Osteocyte (in vitro differentiated cells): ENCODE results near the gene SUZ12. TPM values are rescaled to one million over a fixed set of nuclear protein-coding genes. Genes with fewer than 3 reads are reported as not detected.

Experiments
- DNase-seq: peaks from one replicate; pipeline ENCODE4 v3.0.0; 2021; ENCODE audit warnings: mixed read lengths; ENCODE audit not compliant: unreplicated experiment; ENCODE audit errors: extremely low spot score
- H3K27ac Mint-ChIP-seq: one replicate; pipeline ENCODE4 v1.8.0; 2021; ENCODE audit warnings: mild to moderate bottlenecking, mixed read lengths; ENCODE audit not compliant: unreplicated experiment
- H3K27me3 Mint-ChIP-seq: one replicate; pipeline ENCODE4 v1.8.0; 2021; ENCODE audit warnings: mixed read lengths; ENCODE audit not compliant: unreplicated experiment
- H3K36me3 Mint-ChIP-seq: one replicate; pipeline ENCODE4 v1.8.0; 2021; ENCODE audit warnings: mixed read lengths; ENCODE audit not compliant: unreplicated experiment
- H3K4me1 Mint-ChIP-seq: one replicate; pipeline ENCODE4 v1.8.0; 2021; ENCODE audit warnings: mixed read lengths; ENCODE audit not compliant: unreplicated experiment
- H3K4me3 Mint-ChIP-seq: one replicate; pipeline ENCODE4 v1.8.0; 2021; ENCODE audit warnings: mild to moderate bottlenecking, moderate library complexity, mixed read lengths; ENCODE audit not compliant: unreplicated experiment
- H3K9me3 Mint-ChIP-seq: one replicate; pipeline ENCODE4 v1.8.0; 2021; ENCODE audit warnings: mixed read lengths; ENCODE audit not compliant: unreplicated experiment
- total RNA-seq: library from RNA; stranded (reverse); gene quantifications from 2 replicates; pipeline ENCODE4 v1.2.1, GENCODE V29; 2021
- TF ChIP-seq, protein P1 (sequence below): fragments of 200-600 bp; sonication (generic); IDR thresholded peaks from 2 replicates; pipeline ENCODE4 v1.5.0; 2021; ENCODE audit warnings: antibody characterized with exemption, mild to moderate bottlenecking, moderate library complexity

Gene SUZ12
- total RNA-seq, 1 donor from 2014 or later, result 25.4 TPM

- Mint-ChIP-seq H3K9me3 (no peaks in the 10 kb centered on the region), H3K27ac (peak overlapping the region; percentile 49), H3K4me3 (peak overlapping the region; percentile 85), H3K27me3 (no peaks in the 10 kb centered on the region), H3K36me3 (peaks cover 7% of the 10 kb centered on the region), H3K4me1 (peaks cover 21% of the 10 kb centered on the region)
- TF ChIP-seq, protein P1, sequence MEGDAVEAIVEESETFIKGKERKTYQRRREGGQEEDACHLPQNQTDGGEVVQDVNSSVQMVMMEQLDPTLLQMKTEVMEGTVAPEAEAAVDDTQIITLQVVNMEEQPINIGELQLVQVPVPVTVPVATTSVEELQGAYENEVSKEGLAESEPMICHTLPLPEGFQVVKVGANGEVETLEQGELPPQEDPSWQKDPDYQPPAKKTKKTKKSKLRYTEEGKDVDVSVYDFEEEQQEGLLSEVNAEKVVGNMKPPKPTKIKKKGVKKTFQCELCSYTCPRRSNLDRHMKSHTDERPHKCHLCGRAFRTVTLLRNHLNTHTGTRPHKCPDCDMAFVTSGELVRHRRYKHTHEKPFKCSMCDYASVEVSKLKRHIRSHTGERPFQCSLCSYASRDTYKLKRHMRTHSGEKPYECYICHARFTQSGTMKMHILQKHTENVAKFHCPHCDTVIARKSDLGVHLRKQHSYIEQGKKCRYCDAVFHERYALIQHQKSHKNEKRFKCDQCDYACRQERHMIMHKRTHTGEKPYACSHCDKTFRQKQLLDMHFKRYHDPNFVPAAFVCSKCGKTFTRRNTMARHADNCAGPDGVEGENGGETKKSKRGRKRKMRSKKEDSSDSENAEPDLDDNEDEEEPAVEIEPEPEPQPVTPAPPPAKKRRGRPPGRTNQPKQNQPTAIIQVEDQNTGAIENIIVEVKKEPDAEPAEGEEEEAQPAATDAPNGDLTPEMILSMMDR, result no peak
- no peak for DNase-seq
These were observed 70.9 kb downstream of the SUZ12 start for GRCh38 chr17:32007463-32008298.

DNA sequence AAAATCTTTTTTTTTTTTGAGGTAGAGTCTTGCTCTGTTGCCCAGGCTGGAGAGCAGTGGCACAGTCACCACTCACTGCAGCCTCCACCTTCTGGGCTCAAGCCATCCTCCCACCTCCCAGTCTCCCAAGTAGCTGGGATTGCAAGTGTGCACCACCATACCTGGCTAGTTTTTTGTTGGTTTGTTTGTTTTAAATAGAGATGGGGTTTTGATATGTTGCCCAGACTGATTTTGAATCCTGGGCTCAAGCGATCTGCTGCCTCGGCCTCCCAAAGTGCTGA is 72.4 kb downstream of the SUZ12 start:
- peaks cover 9% of the 10 kb centered on the region for H3K36me3 Mint-ChIP-seq
- no peak overlapping the region for H3K27ac Mint-ChIP-seq
- H3K9me3 Mint-ChIP-seq, result peaks cover 5% of the 10 kb centered on the region
- no peak for DNase-seq
- peaks cover 21% of the 10 kb centered on the region for H3K4me1 Mint-ChIP-seq
- no peaks in the 10 kb centered on the region for H3K27me3 Mint-ChIP-seq
- TF ChIP-seq, protein P1, result no peak
- peak overlapping the region; percentile 85 for H3K4me3 Mint-ChIP-seq

DNA sequence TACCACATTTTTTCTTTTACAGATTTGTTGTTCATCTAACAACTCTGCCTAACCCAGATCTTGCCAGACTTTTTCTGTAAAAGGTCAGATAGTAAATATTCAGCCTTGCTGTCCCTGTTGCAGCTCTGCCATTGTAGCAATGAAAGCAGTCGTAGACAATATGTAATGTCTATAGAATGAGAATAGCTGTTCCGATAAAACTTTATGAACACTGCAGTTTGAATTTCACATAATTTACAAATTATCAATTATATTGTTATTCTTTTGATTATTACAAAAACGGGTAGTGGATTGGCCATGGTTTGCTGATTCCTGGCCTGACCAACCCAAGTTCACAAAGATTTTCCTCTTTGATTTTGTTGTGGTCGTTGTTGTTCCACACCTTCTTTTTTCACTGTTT is 73.3 kb downstream of the SUZ12 start:
- no peaks in the 10 kb centered on the region for H3K27me3 Mint-ChIP-seq
- no peak overlapping the region for H3K27ac Mint-ChIP-seq
- TF ChIP-seq, protein P1, result no peak
- peak overlapping the region; percentile 0 for H3K4me3 Mint-ChIP-seq
- peaks cover 11% of the 10 kb centered on the region for H3K36me3 Mint-ChIP-seq
- no peak for DNase-seq
- peaks cover 21% of the 10 kb centered on the region for H3K4me1 Mint-ChIP-seq
- peaks cover 6% of the 10 kb centered on the region for H3K9me3 Mint-ChIP-seq

GRCh38 chr17:32015245-32016013 is 78.6 kb downstream of the SUZ12 start:
- TF ChIP-seq, protein P1, result no peak
- H3K27ac Mint-ChIP-seq, result no peak overlapping the region
- no peak for DNase-seq

DNA sequence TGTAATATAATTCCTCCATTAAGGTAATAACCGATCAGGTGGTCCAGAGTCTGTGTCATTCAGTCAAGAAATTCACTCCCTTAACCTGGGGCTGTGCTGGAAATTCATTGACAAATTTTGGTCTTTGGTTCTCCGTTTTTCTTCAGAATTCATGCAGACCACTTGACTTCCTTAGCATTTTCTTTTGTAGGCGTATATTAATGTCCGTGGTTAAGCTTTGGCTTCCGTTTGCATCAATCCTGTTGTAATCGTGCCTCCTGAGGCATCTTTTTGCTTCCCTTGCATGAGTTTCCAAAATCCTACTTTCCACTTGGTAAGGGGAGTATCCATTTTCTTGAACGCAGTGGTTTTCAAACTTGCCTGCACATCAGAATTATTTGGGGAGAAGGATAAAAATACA is 79.4 kb downstream of the SUZ12 start:
- TF ChIP-seq, protein P1, result no peak
- Mint-ChIP-seq H3K4me1 (peaks cover 5% of the 10 kb centered on the region), H3K4me3 (no peak overlapping the region), H3K36me3 (peaks cover 9% of the 10 kb centered on the region), H3K9me3 (peaks cover 6% of the 10 kb centered on the region), H3K27me3 (no peaks in the 10 kb centered on the region), H3K27ac (no peak overlapping the region)
- no peak for DNase-seq

More at GRCh38 chr17:32015245-32016013, 78.6 kb downstream of the SUZ12 start:
- peaks cover 7% of the 10 kb centered on the region for H3K4me1 Mint-ChIP-seq
- H3K36me3 Mint-ChIP-seq, result peaks cover 8% of the 10 kb centered on the region
- H3K27me3 Mint-ChIP-seq, result no peaks in the 10 kb centered on the region
- no peak overlapping the region for H3K4me3 Mint-ChIP-seq
- peaks cover 6% of the 10 kb centered on the region for H3K9me3 Mint-ChIP-seq
